NCI-H226 (cell line): ENCODE data around the gene FLOT1.
"Not testable (repeated sequence)": the region's sequence is repeated elsewhere in the genome, so short reads cannot be mapped to it uniquely, and the experiment has no call there.

Experiments
- DNase-seq: peaks from one replicate; pipeline ENCODE4 v3.0.0-alpha.2; 2015

The FLOT1 gene

GRCh38 chr6:30743099-30744053, 889 bp upstream of the FLOT1 start:
- DNase-seq: no peak

- no peak for DNase-seq
Measured at GRCh38 chr6:30741789-30742315, 635 bp downstream of the FLOT1 start.

- no peak for DNase-seq
Measured at GRCh38 chr6:30741063-30741779, 1.3 kb downstream of the FLOT1 start.

GRCh38 chr6:30740540-30740870, 2.0 kb downstream of the FLOT1 start:
- no peak for DNase-seq

- DNase-seq: no peak
Measured at GRCh38 chr6:30738532-30738931, 4.0 kb downstream of the FLOT1 start.

GRCh38 chr6:30735668-30736314, 6.7 kb downstream of the FLOT1 start:
- no peak for DNase-seq

GRCh38 chr6:30732237-30732943, 10.1 kb downstream of the FLOT1 start:
- no peak for DNase-seq

- peak; percentile 43 for DNase-seq
Measured at GRCh38 chr6:30730601-30731435, 11.7 kb downstream of the FLOT1 start.

GRCh38 chr6:30727920-30728553, 14.4 kb downstream of the FLOT1 start:
- DNase-seq: no peak

- no peak for DNase-seq
Measured at GRCh38 chr6:30726506-30727413, 15.7 kb downstream of the FLOT1 start.

GRCh38 chr6:30725713-30726505, 16.6 kb downstream of the FLOT1 start:
- DNase-seq: no peak

- no peak for DNase-seq
Measured at GRCh38 chr6:30724906-30725667, 17.4 kb downstream of the FLOT1 start.

- not testable (repeated sequence) for DNase-seq
Measured at GRCh38 chr6:30723843-30724741, 18.4 kb downstream of the FLOT1 start.

- DNase-seq: not testable (repeated sequence)
Measured at GRCh38 chr6:30723159-30723842, 19.2 kb downstream of the FLOT1 start.

- DNase-seq: no peak
Measured at GRCh38 chr6:30722280-30723112, 20.0 kb downstream of the FLOT1 start.

GRCh38 chr6:30722025-30722279, 20.5 kb downstream of the FLOT1 start:
- DNase-seq: not testable (repeated sequence)
